ENCODE measurements around the gene SH3BP5.

The SH3BP5 gene

DNA sequence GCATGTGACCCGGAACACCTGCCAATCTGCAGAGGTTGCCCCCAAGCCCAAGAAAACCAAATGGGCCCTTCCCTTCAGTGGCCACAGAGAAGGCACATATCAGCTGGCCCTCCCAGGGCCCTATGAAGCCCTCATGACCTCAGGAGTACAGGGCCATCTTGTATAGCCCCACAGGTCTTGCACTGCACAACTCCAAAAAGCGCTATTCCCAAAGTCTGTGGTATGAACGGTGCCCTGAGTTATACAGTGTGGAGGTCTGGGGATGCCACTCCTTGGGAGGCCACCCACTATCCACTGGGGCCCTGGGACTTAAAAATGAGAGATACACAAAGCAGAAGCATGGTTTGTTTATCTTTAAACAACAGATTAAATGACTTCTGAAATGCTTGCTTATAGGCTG, 64.9 kb downstream of the SH3BP5 start:
- H3K4me3 ChIP-seq (ENCODE audit: control insufficient read depth, low read depth, low read length): no peak overlapping the region
- no peak for DNase-seq (ENCODE audit: low read depth)
- TF ChIP-seq, protein P1, sequence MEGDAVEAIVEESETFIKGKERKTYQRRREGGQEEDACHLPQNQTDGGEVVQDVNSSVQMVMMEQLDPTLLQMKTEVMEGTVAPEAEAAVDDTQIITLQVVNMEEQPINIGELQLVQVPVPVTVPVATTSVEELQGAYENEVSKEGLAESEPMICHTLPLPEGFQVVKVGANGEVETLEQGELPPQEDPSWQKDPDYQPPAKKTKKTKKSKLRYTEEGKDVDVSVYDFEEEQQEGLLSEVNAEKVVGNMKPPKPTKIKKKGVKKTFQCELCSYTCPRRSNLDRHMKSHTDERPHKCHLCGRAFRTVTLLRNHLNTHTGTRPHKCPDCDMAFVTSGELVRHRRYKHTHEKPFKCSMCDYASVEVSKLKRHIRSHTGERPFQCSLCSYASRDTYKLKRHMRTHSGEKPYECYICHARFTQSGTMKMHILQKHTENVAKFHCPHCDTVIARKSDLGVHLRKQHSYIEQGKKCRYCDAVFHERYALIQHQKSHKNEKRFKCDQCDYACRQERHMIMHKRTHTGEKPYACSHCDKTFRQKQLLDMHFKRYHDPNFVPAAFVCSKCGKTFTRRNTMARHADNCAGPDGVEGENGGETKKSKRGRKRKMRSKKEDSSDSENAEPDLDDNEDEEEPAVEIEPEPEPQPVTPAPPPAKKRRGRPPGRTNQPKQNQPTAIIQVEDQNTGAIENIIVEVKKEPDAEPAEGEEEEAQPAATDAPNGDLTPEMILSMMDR (IDR thresholded peaks at IDR 0.05; ENCODE audit: control insufficient read depth, insufficient read depth, low read depth, low read length, missing control alignments): no peak

DNA sequence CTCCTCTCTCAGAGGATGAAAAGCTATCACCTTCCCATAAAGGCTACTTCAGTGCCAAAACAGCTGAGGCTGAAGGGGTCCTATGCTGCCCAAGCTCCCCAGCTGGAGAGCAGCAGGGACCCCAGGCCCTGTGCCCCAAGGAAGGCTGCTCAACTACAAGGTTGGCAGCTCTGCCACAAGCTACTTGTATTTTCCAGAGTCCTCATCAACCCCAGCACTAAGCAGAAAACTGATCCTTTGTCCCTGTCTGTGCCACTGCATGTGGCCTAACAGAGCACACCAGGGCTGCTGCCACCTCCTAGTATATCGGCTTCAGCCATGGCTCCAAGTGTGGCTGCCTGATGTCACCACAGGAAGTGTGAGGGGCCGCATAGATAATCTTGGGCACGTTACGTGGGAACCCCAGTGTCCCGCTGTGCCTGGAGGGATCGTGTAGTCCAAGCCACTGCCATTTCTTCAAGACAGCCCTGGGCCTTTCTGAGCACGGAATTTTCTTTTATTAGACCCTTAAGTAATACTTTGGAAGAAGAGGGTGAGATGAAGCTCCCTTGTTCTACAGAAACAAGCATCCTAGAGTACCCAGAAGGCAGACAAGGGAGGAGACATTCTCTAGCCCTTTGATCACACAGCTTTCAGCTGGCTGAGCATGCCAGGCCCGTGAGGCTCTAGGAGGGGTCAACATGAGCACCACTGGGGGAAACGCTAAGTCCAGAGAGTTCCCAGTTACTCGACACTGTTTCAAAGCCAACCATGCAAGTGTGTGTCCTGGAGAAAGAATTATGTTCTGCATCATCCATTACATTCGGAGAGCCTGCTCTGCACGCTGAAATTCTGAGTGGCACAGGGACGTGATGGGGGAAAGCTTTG, 65.6 kb downstream of the SH3BP5 start:
- TF ChIP-seq, protein P1 (IDR thresholded peaks at IDR 0.05; ENCODE audit: control insufficient read depth, insufficient read depth, low read depth, low read length, missing control alignments): no peak
- DNase-seq (ENCODE audit: low read depth): no peak
- H3K4me3 ChIP-seq (ENCODE audit: control insufficient read depth, low read depth, low read length): no peak overlapping the region

DNA sequence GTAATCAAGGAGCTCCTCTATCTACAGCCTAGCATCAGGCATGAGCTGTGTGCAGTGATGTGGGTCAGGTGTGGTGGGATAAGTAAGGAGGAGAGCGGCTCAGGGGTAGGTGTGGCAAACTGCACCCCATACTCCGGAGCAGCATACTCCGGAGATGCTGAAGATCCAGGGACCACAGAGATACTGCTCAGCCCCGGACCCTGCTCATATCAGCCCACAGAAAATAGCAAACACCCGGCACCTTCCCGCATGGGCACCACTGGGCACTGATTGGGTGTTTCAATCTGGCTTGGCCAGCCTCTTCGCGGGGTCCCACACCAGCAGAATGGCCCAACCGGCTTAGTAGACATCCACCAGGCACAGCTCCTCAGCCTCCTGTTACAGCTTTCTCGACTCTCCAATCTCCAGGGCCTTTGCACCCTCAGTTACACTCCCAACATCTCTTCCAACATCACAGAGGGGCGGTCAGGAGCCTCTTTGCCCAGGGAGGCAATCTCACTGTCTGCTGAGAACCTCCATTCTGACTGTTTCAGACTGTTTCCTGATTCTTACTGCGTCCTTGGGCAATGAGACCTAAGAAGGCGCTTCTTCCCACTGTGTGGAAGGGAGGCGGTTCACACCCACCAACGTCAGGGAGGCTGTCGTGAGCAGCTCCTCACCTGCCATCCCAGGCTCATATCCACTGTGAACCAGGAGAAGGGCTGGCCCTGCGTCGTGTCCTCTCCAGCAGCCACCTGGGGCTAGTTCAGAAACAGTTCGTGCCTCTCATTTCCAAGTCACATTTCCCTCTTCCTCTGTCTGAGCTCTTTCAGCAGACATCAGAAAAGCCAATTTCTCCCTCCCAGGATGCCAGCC, 66.5 kb downstream of the SH3BP5 start:
- DNase-seq (ENCODE audit: low read depth): no peak
- no peak overlapping the region for H3K4me3 ChIP-seq (ENCODE audit: control insufficient read depth, low read depth, low read length)
- TF ChIP-seq, protein P1 (IDR thresholded peaks at IDR 0.05; ENCODE audit: control insufficient read depth, insufficient read depth, low read depth, low read length, missing control alignments): no peak

DNA sequence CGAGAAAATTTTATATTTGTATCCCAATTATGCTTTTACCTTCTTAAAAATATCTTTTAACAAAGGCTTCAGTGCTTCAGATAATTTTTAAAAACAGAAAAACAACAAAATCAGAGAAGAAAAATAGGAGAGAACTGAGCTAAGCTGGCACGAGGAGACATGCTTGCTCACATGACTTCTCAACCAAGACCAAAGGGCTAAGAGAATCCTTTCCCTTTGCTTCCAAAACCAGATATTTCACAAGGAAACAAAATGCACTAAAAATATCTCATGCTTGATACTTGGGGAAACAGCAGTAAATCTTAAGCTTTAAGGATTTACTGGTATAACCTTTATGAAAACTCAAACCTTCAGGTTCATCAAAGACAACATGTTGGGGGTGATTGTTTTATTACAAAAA, 67.9 kb downstream of the SH3BP5 start:
- DNase-seq (ENCODE audit: low read depth): no peak
- H3K4me3 ChIP-seq (ENCODE audit: control insufficient read depth, low read depth, low read length): no peak overlapping the region
- TF ChIP-seq, protein P1 (IDR thresholded peaks at IDR 0.05; ENCODE audit: control insufficient read depth, insufficient read depth, low read depth, low read length, missing control alignments): no peak

DNA sequence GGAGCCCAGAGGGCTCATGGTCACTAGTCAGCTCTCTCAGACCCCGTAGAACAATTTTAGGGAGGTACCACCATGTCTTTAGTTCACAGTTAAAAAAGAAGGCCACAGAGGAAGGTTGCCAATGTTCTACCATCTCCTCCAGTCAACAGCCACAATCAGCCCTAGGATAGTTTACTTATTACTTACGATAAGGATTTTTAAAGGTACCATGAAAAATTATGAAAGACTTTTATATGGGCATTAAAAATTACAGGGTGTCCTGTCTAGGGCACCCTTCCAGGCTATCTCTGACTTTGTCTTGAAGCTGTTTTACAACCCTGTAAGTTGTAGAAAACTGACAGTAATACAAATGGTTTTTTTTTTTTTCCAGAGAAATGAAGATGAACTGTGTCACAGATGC, 68.5 kb downstream of the SH3BP5 start:
- TF ChIP-seq, protein P1 (IDR thresholded peaks at IDR 0.05; ENCODE audit: control insufficient read depth, insufficient read depth, low read depth, low read length, missing control alignments): no peak
- no peak for DNase-seq (ENCODE audit: low read depth)
- H3K4me3 ChIP-seq (ENCODE audit: control insufficient read depth, low read depth, low read length): no peak overlapping the region

DNA sequence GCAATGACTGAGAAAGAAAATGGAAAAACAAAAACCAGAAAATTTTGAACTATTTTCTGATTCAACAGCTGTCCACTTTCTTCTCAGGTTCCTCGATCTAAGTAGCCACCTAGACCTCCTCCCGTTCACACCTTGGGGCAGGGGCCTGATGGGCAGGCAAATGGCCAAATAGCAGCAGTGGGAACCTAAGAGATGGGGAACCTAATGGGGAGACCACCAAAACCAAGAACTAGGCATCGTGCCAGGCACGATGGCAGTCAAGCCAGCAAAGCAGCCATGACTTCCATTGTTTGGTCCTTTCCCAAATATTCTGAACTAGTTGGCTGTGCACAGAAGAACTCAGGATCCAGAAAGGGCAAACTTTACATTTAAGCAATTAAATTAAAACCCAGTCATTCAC, 69.3 kb downstream of the SH3BP5 start:
- TF ChIP-seq, protein P1 (IDR thresholded peaks at IDR 0.05; ENCODE audit: control insufficient read depth, insufficient read depth, low read depth, low read length, missing control alignments): no peak
- DNase-seq (ENCODE audit: low read depth): no peak
- H3K4me3 ChIP-seq (ENCODE audit: control insufficient read depth, low read depth, low read length): no peak overlapping the region
